ENCODE results near the gene STRIP2. TPM values are rescaled to one million over a fixed set of nuclear protein-coding genes. Genes with fewer than 3 reads are reported as not detected.

STRIP2 gene
- total RNA-seq, 1 experiment from 2014 or later = 5.1 TPM

- in situ Hi-C loops (cut with HindIII; ENCODE audit: low pct_unique_long_range_greater_than_20kb, low sequenced_read_pairs) = no loop called here
- Histone ChIP-seq H3K9me3 (ENCODE audit: control insufficient read depth, insufficient read depth, low read depth, low read length) (no peaks in the 10 kb centered on the region), H3K4me1 (ENCODE audit: control insufficient read depth, insufficient read depth, low read length) (no peaks in the 10 kb centered on the region), H3K4me3 (ENCODE audit: low read depth in 2 of 2, low read length in 2 of 2) (no peak overlapping the region), H3K27me3 (ENCODE audit: control insufficient read depth, insufficient read depth, low read length) (no peaks in the 10 kb centered on the region), H3K27ac (ENCODE audit: low read length) (no peak overlapping the region), H3K36me3 (ENCODE audit: control insufficient read depth, insufficient read depth, low read length) (no peaks in the 10 kb centered on the region; the same call in 1 of the 2 replicates)
- no peak for DNase-seq (ENCODE audit: low read depth, low spot score)
- POLR2A ChIA-PET = no interaction called here
- intact Hi-C loops (cut with micrococcal nuclease; ENCODE audit: unreplicated experiment) = no loop called here
- CTCF ChIA-PET = no interaction called here
- no TSS peak for BruUV-seq (replicated peaks)
- TF ChIP-seq REST (IDR thresholded peaks at IDR 0.05; ENCODE audit: insufficient read depth in 1 of 2, low read depth in 2 of 2, low read length in 1 of 2) (no peak), CTCF (IDR thresholded peaks at IDR 0.05) (no peak), POLR2AphosphoS5 (IDR thresholded peaks at IDR 0.05; ENCODE audit: low read depth, low read length) (no peak), SIN3A (IDR thresholded peaks at IDR 0.05; ENCODE audit: borderline replicate concordance, insufficient read depth, low read depth, low read length) (no peak), TCF7L2 (IDR thresholded peaks at IDR 0.05; ENCODE audit: low read depth, low read length) (no peak)
- ATAC-seq = no peak
These were observed 28.2 kb downstream of the STRIP2 start for GRCh38 chr7:129462420-129462819.

GRCh38 chr7:129464194-129464593 lies 30.0 kb downstream of the STRIP2 start:
- in situ Hi-C loops (cut with HindIII; ENCODE audit: low pct_unique_long_range_greater_than_20kb, low sequenced_read_pairs) (no loop called here), intact Hi-C loops (cut with micrococcal nuclease; ENCODE audit: unreplicated experiment) (no loop called here)
- no peak for TF ChIP-seq TCF7L2 (IDR thresholded peaks at IDR 0.05; ENCODE audit: low read depth, low read length)
- no peak for TF ChIP-seq POLR2AphosphoS5 (IDR thresholded peaks at IDR 0.05; ENCODE audit: low read depth, low read length)
- TF ChIP-seq REST (IDR thresholded peaks at IDR 0.05; ENCODE audit: insufficient read depth in 1 of 2, low read depth in 2 of 2, low read length in 1 of 2) = no peak
- no peak for TF ChIP-seq CTCF (IDR thresholded peaks at IDR 0.05)
- TF ChIP-seq SIN3A (IDR thresholded peaks at IDR 0.05; ENCODE audit: borderline replicate concordance, insufficient read depth, low read depth, low read length) = no peak
- Histone ChIP-seq H3K9me3 (ENCODE audit: control insufficient read depth, insufficient read depth, low read depth, low read length) (no peaks in the 10 kb centered on the region), H3K4me1 (ENCODE audit: control insufficient read depth, insufficient read depth, low read length) (no peaks in the 10 kb centered on the region), H3K4me3 (ENCODE audit: low read depth in 2 of 2, low read length in 2 of 2) (no peak overlapping the region), H3K36me3 (ENCODE audit: control insufficient read depth, insufficient read depth, low read length) (no peaks in the 10 kb centered on the region; the same call in 1 of the 2 replicates), H3K27me3 (ENCODE audit: control insufficient read depth, insufficient read depth, low read length) (no peaks in the 10 kb centered on the region), H3K27ac (ENCODE audit: low read length) (no peak overlapping the region)
- no TSS peak for BruUV-seq (replicated peaks)
- ChIA-PET CTCF (no interaction called here), POLR2A (no interaction called here)
- no peak for DNase-seq (ENCODE audit: low read depth, low spot score)
- ATAC-seq = no peak

All from Panc1 (cell line).